OCI-LY3 (cell line): Measurements from ENCODE around the gene SYNPO2.

Experiments used
- H2AFZ ChIP-seq: fragments of 200-600, 300-600 bp; shearing (Covaris generic); 2 replicates; pipeline ENCODE4 v1.6.0; 2014; ENCODE audit warnings: antibody characterized with exemption, low read depth, low read length
- H3K27ac ChIP-seq: fragments of 200-600, 300-600 bp; sonication (generic); 2 replicates; pipeline ENCODE4 v1.5.1; 2014; ENCODE audit warnings: mild to moderate bottlenecking, low read length, moderate library complexity, mixed read lengths
- H3K27me3 ChIP-seq: fragments of 200-600, 300-600 bp; sonication (generic); 2 replicates; pipeline ENCODE4 v1.6.1; 2014; ENCODE audit warnings: low read depth, low read length, mixed read lengths
- H3K36me3 ChIP-seq: fragments of 200-600, 300-600 bp; sonication (generic); replicated peaks from 2 replicates; pipeline ENCODE3; 2014; ENCODE audit warnings: low read depth, low read length, mixed read lengths
- H3K4me1 ChIP-seq: fragments of 300-600, 200-600 bp; sonication (generic); 2 replicates; pipeline ENCODE4 v1.6.1; 2014; ENCODE audit warnings: low read length, mixed read lengths
- H3K4me2 ChIP-seq: fragments of 200-600, 300-600 bp; sonication (generic); 2 replicates; pipeline ENCODE4 v1.6.1; 2014; ENCODE audit warnings: low read length, mixed read lengths
- H3K4me3 ChIP-seq: fragments of 300-600, 200-600 bp; sonication (generic); 2 replicates; pipeline ENCODE4 v1.5.1; 2014; ENCODE audit warnings: antibody characterized with exemption, mild to moderate bottlenecking, low read length, moderate library complexity
- H3K79me2 ChIP-seq: fragments of 300-600, 200-600 bp; shearing (Covaris generic); 2 replicates; pipeline ENCODE4 v1.6.1; 2014; ENCODE audit warnings: mild to moderate bottlenecking, low read length, mixed read lengths
- H3K9ac ChIP-seq: fragments of 300-600, 200-600 bp; shearing (Covaris generic); 2 replicates; pipeline ENCODE4 v1.6.0; 2014; ENCODE audit warnings: mild to moderate bottlenecking, low read length, moderate library complexity
- H3K9me3 ChIP-seq: fragments of 200-600, 300-600 bp; shearing (Covaris generic); 2 replicates; pipeline ENCODE4 v1.6.1; 2014; ENCODE audit warnings: low read length, mixed read lengths; ENCODE audit not compliant: insufficient read depth
- H4K20me1 ChIP-seq: fragments of 200-600, 300-600 bp; sonication (generic); 2 replicates; pipeline ENCODE4 v1.6.1; 2016; ENCODE audit warnings: low read length, mixed read lengths; ENCODE audit not compliant: insufficient read depth
- CTCF ChIP-seq: fragments of 200-600, 300-600 bp; sonication (generic); IDR thresholded peaks from 2 replicates; pipeline ENCODE4 v1.5.1; 2014; ENCODE audit warnings: antibody characterized with exemption, low read length, low read depth
- EZH2phosphoT487 ChIP-seq: fragments of 200-600 bp; shearing (Covaris generic); IDR thresholded peaks from 2 replicates; pipeline ENCODE4 v1.6.1; 2018; ENCODE audit warnings: antibody characterized with exemption, mixed run types, low read depth

The SYNPO2 gene

DNA sequence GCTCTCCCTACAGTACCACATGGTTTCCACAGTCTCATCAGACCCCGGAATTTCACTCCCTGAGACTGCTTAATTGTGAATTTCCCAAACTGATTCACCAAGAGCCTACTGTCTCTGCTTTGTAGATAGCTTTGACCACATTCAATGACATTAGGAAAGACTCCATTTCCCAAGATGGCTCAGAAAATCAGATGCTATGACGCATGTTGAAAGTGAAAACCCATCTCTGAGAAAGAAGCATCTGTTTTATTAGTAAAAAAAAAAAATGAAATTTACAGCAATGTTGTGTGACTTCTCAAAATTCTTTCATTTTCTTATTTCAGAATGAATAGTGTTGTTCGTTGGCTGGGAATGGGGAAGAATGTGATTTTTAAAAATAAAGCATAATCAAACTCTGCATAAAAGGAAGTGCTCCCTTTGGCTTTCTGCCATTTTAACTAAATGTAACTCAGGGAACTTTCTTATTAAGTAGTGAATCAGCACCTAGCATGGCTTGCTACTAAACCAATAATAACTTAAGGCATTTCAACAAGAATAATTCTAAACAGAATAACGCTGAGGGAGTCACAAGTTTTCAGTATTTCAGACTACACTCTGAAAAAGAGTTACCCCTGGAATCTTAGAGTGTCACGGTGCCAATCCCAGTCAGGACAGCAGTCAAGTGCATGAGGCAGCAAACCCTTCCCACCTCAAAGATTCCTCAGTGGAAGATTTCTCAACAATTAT is 149.6 kb downstream of the SYNPO2 start:
- TF ChIP-seq CTCF (no peak), EZH2phosphoT487 (no peak)
- peak overlapping the region; percentile 44 for H3K9ac ChIP-seq
- H3K9me3 ChIP-seq, result no peaks in the 10 kb centered on the region
- H3K27me3 ChIP-seq, result no peaks in the 10 kb centered on the region
- H2AFZ ChIP-seq, result peak overlapping the region; percentile 89
- peak overlapping the region; percentile 93 for H3K27ac ChIP-seq
- no peaks in the 10 kb centered on the region for H3K36me3 ChIP-seq
- H4K20me1 ChIP-seq, result no peaks in the 10 kb centered on the region
- H3K4me3 ChIP-seq, result peak overlapping the region; percentile 56
- no peaks in the 10 kb centered on the region for H3K79me2 ChIP-seq
- peaks cover 68% of the 10 kb centered on the region for H3K4me1 ChIP-seq
- peak overlapping the region; percentile 79 for H3K4me2 ChIP-seq

DNA sequence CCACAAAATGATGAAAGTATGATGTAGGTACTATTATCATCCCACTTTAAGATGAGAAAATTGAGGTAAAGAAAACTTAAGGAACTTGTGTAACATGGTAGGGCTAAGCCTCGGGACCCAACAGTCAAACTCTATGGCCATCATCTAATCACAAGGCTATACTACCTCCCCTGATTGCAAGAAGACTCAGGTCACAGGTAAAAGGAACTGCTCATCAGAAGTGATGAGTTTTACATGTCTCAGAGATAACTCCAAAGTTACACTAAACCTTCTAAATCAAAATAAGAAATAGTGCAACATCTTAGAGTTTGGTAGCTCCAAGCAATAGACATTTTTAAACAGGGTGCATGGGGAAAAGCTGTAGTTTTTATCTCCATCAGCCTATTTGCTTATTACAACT is 150.5 kb downstream of the SYNPO2 start:
- no peaks in the 10 kb centered on the region for H3K9me3 ChIP-seq
- H4K20me1 ChIP-seq, result no peaks in the 10 kb centered on the region
- H3K4me3 ChIP-seq, result peak overlapping the region; percentile 56; the same call in 1 of the 2 replicates
- peak overlapping the region; percentile 93 for H3K27ac ChIP-seq
- H3K4me1 ChIP-seq, result peaks cover 60% of the 10 kb centered on the region
- 0 out of 2 replicates have a peak overlapping the region, but pooled peaks have one; percentile 89 for H2AFZ ChIP-seq
- no peaks in the 10 kb centered on the region for H3K36me3 ChIP-seq
- no peaks in the 10 kb centered on the region for H3K79me2 ChIP-seq
- H3K9ac ChIP-seq, result no peak overlapping the region; the same call in 1 of the 2 replicates
- H3K4me2 ChIP-seq, result peak overlapping the region; percentile 79
- H3K27me3 ChIP-seq, result no peaks in the 10 kb centered on the region
- TF ChIP-seq EZH2phosphoT487 (no peak), CTCF (no peak)

- Histone ChIP-seq H3K4me3 (no peak overlapping the region), H3K9ac (no peak overlapping the region), H3K9me3 (no peaks in the 10 kb centered on the region), H3K27me3 (no peaks in the 10 kb centered on the region), H3K27ac (peak overlapping the region; percentile 93; the same call in 1 of the 2 replicates), H3K4me2 (no peak overlapping the region), H3K79me2 (no peaks in the 10 kb centered on the region), H4K20me1 (no peaks in the 10 kb centered on the region), H2AFZ (no peak overlapping the region), H3K4me1 (peaks cover 57% of the 10 kb centered on the region), H3K36me3 (no peaks in the 10 kb centered on the region)
- TF ChIP-seq CTCF, result peak; percentile 12; the same call in 1 of the 2 replicates
- no peak for TF ChIP-seq EZH2phosphoT487
These were observed 151.1 kb downstream of the SYNPO2 start for GRCh38 chr4:119039779-119040178.

- peak overlapping the region; percentile 40; the same call in 1 of the 2 replicates for H3K9ac ChIP-seq
- peak overlapping the region; percentile 80 for H3K27ac ChIP-seq
- no peaks in the 10 kb centered on the region for H3K79me2 ChIP-seq
- no peaks in the 10 kb centered on the region for H3K36me3 ChIP-seq
- peak overlapping the region; percentile 74 for H3K4me2 ChIP-seq
- H3K27me3 ChIP-seq, result no peaks in the 10 kb centered on the region
- no peak for TF ChIP-seq EZH2phosphoT487
- no peak for TF ChIP-seq CTCF
- H2AFZ ChIP-seq, result 0 out of 2 replicates have a peak overlapping the region, but pooled peaks have one; percentile 28
- H3K4me1 ChIP-seq, result peaks cover 60% of the 10 kb centered on the region
- H3K4me3 ChIP-seq, result 0 out of 2 replicates have a peak overlapping the region, but pooled peaks have one; percentile 48
- H3K9me3 ChIP-seq, result no peaks in the 10 kb centered on the region
- H4K20me1 ChIP-seq, result no peaks in the 10 kb centered on the region
These were observed 151.6 kb downstream of the SYNPO2 start for GRCh38 chr4:119040261-119040660.
